Stimulated activated CD8-positive, alpha-beta memory T cell treated with anti-CD3 and anti-CD28 coated beads, Interleukin-4, amount 100 ng/mL, for 1 hour (primary cell): ENCODE data around the gene C4BPB.

Experiments
- DNase-seq, 2 donors: peaks; one replicate each; pipeline ENCODE4 v3.0.0-alpha.2; 2020; ENCODE audit warnings: low read depth in 2 of 2, low spot score in 1 of 2

C4BPB gene

GRCh38 chr1:207059881-207060280 is 28.8 kb upstream of the C4BPB start:
- no peak for DNase-seq

GRCh38 chr1:207060596-207060995 is 28.1 kb upstream of the C4BPB start:
- no peak for DNase-seq

GRCh38 chr1:207062058-207062457 is 26.6 kb upstream of the C4BPB start:
- no peak for DNase-seq

GRCh38 chr1:207063014-207063413 is 25.6 kb upstream of the C4BPB start:
- DNase-seq = no peak

GRCh38 chr1:207064561-207064960 is 24.1 kb upstream of the C4BPB start:
- DNase-seq = no peak

- no peak for DNase-seq
Observed at GRCh38 chr1:207067185-207067584, 21.5 kb upstream of the C4BPB start.

GRCh38 chr1:207067665-207068064 is 21.0 kb upstream of the C4BPB start:
- DNase-seq = no peak

GRCh38 chr1:207069061-207069460 is 19.6 kb upstream of the C4BPB start:
- no peak for DNase-seq

- no peak for DNase-seq
Observed at GRCh38 chr1:207069858-207070506, 18.7 kb upstream of the C4BPB start.

GRCh38 chr1:207070811-207071210 is 17.8 kb upstream of the C4BPB start:
- no peak for DNase-seq

- DNase-seq = no peak
Observed at GRCh38 chr1:207071426-207071825, 17.2 kb upstream of the C4BPB start.

GRCh38 chr1:207072233-207072632 is 16.4 kb upstream of the C4BPB start:
- DNase-seq = no peak

GRCh38 chr1:207073906-207074820 is 14.5 kb upstream of the C4BPB start:
- no peak for DNase-seq

GRCh38 chr1:207076181-207076955 is 12.3 kb upstream of the C4BPB start:
- DNase-seq = no peak

GRCh38 chr1:207077012-207077411 is 11.6 kb upstream of the C4BPB start:
- no peak for DNase-seq

- peak in 1 of 2 donors; percentile 31 for DNase-seq
Observed at GRCh38 chr1:207077470-207078377, 10.9 kb upstream of the C4BPB start.

- DNase-seq = no peak
Observed at GRCh38 chr1:207078578-207079132, 10.0 kb upstream of the C4BPB start.

- DNase-seq = no peak
Observed at GRCh38 chr1:207079706-207080241, 8.9 kb upstream of the C4BPB start.

GRCh38 chr1:207081088-207081487 is 7.6 kb upstream of the C4BPB start:
- no peak for DNase-seq

GRCh38 chr1:207081806-207082205 is 6.9 kb upstream of the C4BPB start:
- no peak for DNase-seq
